HG03575 (cell line): ENCODE data around the gene DAAM1.

Source experiments
- ATAC-seq: cut with Tn5 transposase; IDR thresholded peaks from one replicate; pipeline ENCODE4 v1.9.1; 2021; ENCODE audit not compliant: unreplicated experiment, insufficient number of reproducible peaks, low FRiP score; ENCODE audit errors: extremely low read depth

Gene DAAM1

GRCh38 chr14:59247801-59248584 is 59.5 kb downstream of the DAAM1 start:
- ATAC-seq = no peak

- no peak for ATAC-seq
Measured at GRCh38 chr14:59249029-59249428, 60.6 kb downstream of the DAAM1 start.

GRCh38 chr14:59251811-59252771 is 63.6 kb downstream of the DAAM1 start:
- no peak for ATAC-seq

DNA sequence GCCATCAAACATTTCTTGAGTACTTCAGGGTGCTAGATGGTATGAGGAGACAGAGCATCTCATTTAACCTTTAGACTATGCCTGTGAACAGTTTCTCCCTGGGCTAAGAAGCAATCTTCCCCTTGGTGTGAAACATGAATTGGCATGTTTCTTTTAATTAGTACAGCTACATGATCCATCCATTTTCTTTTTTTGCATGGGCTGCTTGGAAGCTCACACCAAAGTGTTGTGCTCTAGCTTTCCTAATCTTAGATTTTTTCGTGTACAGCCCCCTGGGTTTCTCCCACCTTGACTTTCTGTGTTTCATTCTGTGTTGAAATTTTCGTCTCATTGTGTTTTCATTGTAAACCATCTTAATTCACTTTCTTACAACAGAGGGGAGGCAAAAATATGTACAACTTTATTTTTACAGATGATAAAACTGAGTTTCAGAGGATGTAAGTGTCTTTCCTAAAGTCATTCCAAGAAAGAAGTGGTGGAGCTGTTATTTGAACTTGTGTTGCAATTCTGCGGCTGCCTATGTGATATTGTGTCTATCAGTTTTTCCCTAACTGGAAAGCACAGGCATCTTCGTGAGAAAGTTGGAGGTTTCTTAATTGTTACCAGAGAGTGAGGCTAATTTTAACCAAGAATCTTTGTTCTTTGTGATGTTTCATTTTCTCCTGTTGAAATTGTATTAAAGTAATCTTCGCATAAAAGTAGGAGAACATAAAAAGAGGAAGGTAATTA is 64.5 kb downstream of the DAAM1 start:
- ATAC-seq = no peak

DNA sequence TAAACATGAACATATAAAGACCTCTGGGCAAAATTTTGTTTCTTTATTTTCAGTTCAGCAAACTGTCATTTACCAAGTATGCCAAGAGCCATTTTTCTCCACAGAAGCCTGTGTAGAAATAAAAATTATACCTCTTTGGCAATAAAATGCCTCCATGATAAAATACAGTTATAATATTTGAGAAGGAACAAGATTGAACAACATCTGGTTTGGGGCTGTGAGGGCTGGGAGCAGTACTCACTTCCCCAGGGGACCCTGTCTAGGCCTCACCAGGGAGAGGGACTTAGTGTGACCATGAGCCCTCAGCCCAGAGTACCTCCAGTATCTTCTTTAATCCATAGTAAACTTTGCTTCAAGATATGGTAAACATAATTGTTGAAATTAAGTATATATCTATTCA is 65.1 kb downstream of the DAAM1 start:
- no peak for ATAC-seq

GRCh38 chr14:59254146-59254910 is 65.9 kb downstream of the DAAM1 start:
- no peak for ATAC-seq

- no peak for ATAC-seq
Measured at GRCh38 chr14:59254911-59255545, 66.6 kb downstream of the DAAM1 start.

- no peak for ATAC-seq
Measured at GRCh38 chr14:59256331-59256730, 67.9 kb downstream of the DAAM1 start.

DNA sequence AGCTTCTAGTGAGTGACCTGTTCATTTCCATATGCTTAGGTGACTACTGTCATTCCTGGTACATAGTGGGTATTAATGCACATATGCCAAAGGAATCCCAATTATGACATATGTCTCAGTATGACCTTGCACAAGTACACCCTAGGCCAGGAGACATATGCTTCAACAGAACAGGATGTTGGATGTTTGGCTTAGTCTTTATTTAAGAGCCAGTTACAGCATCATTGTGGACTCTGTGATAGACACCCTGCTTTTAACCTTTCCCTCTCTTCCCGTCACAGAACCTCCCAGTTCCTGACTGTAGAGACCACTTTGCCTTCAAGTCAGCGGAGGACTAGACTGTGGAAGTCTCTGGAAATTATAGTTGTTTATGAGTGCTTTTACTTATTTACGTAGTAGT is 72.9 kb downstream of the DAAM1 start:
- no peak for ATAC-seq

DNA sequence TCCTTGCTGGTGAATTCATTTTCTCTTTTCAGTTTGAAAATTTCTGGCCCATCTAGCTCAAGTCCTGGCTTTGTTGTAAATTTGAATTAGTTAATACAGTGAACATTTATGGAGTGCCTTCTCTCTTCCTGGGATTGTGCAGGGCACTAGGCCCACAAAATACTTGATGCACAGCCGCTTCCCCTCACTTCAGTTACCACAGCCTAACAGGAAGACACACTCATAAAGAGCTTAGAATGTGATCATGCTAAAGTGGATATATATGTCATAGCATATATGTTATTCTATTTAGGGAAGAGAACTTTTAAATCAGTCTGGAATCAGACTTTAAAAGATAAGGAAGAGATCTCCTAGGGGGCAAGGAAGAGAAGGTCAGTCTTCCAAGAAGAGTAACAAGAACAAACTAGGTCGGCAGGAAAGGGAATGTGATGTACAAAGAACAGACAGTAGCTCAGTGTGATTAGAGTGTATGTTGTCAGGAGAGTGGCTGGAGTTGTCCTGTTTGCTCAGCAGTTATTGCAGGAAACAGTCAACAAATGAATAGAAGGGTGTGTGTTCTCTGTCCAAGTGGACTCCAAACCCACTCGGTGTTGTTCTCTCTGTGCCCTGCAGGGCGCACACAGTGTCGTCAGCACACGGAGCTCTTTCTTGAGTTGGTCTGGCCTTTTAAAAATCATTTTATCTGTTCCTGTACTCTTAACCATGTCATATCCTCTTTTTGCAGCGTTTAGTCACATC is 74.4 kb downstream of the DAAM1 start:
- ATAC-seq = no peak

DNA sequence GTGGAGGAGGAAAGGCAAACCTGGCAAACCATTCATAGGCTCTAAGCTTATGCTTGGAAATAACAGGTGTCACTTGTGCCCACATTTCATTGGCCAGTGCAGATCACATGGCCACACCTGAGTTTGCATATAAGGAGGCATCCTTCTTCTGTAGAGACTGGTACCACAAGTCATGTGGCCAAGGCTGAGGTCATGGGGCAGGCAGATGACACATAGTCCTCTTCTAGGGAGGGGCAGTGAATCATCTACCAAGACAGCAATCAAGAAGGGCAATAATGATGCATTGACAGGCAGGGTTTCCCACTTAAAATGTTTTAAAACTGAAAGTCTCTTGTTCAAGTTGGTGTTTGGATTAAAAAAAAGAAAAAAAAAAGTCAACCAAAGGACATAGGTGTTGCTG is 77.3 kb downstream of the DAAM1 start:
- no peak for ATAC-seq

- ATAC-seq = no peak
Measured at GRCh38 chr14:59267046-59267445, 78.6 kb downstream of the DAAM1 start.

- no peak for ATAC-seq
Measured at GRCh38 chr14:59268011-59268410, 79.5 kb downstream of the DAAM1 start.

GRCh38 chr14:59268858-59269257 is 80.4 kb downstream of the DAAM1 start:
- ATAC-seq = no peak

DNA sequence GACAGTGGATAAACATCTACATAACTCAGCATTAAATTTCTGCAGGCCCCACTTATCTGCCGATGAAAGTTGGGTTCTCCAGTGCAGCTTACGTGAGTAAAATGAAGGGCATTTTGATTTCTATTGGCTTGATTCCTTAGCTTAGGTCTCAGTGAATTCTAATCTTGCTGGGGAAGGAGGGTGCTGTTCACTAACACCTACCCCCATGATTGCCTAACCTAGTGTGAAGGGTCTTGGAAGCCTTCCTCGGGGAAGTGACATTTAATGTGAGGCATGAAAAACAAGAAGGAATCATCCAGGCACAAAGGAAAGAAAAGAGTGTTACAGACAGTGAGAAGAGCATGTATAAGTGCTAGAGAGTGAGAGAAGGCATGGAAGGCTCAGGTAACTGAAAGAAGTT is 81.0 kb downstream of the DAAM1 start:
- no peak for ATAC-seq

DNA sequence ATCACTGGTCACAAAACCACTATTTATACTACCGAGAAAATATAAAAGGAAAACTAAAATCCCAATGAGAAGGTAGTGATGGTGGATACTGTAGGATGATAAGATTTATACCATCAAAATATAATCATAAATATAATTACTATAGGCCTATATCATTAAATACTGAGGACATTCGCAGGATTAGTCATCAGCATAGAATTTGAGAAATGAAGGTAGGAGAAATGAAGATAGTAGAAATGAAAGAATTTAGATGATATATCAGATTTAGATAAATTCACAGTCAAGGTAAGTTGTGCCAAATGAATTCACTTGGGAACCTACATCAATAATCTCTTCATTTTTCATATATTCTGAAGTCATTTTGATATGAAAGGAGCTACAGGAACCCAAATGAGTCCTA is 82.8 kb downstream of the DAAM1 start:
- ATAC-seq = no peak

- no peak for ATAC-seq
Measured at GRCh38 chr14:59271734-59272133, 83.3 kb downstream of the DAAM1 start.

- ATAC-seq = no peak
Measured at GRCh38 chr14:59272633-59273032, 84.2 kb downstream of the DAAM1 start.
